ENCODE results near the gene LSM3.

Gene LSM3

GRCh38 chr3:14211621-14212020, 33.0 kb downstream of the LSM3 start:
- peak overlapping the region; percentile 69 to 84 for H2BK12ac ChIP-seq (ENCODE audit: low read length in 2 of 2)
- H3K23ac ChIP-seq (ENCODE audit: low read length in 2 of 2), result no peak overlapping the region
- H3K9ac ChIP-seq (ENCODE audit: low read length), result no peak overlapping the region
- peak overlapping the region; percentile 99 for H2BK5ac ChIP-seq (ENCODE audit: low read depth, low read length, poor library complexity, severe bottlenecking)
- no peak overlapping the region for H3K4me2 ChIP-seq (ENCODE audit: low read length, poor library complexity, severe bottlenecking)
- H3K79me1 ChIP-seq (replicated peaks; ENCODE audit: low read length, poor library complexity, severe bottlenecking), result no peaks in the 10 kb centered on the region
- WGBS, result 60% methylated on average over 3 of the region's 4 CpGs
- H3K9me3 ChIP-seq (ENCODE audit: control insufficient read depth, low read length), result no peaks in the 10 kb centered on the region
- no peak for DNase-seq
- H4K91ac ChIP-seq (ENCODE audit: low read length), result no peak overlapping the region
- H3K36me3 ChIP-seq (ENCODE audit: control insufficient read depth in 1 of 2, insufficient read depth in 2 of 2, low read depth in 1 of 2, low read length in 2 of 2), result no peaks in the 10 kb centered on the region
- peak overlapping the region; percentile 92 for H3K27ac ChIP-seq (ENCODE audit: low read length, poor library complexity, severe bottlenecking)
- no peak overlapping the region for H2AFZ ChIP-seq (ENCODE audit: low read depth, low read length)
- peak overlapping the region; percentile 59 for H4K8ac ChIP-seq (ENCODE audit: low read length)
- H3K18ac ChIP-seq (ENCODE audit: low read depth in 1 of 2, low read length in 2 of 2), result peak overlapping the region; percentile 29 to 89
- peak overlapping the region in 1 of 2 experiments; percentile 64 for H3K4ac ChIP-seq (ENCODE audit: low read depth in 1 of 2, low read length in 2 of 2)
- peak overlapping the region in 1 of 2 experiments; percentile 53 for H3K14ac ChIP-seq (ENCODE audit: low read length in 2 of 2)
- H3K27me3 ChIP-seq (ENCODE audit: control insufficient read depth in 1 of 2, insufficient read depth in 1 of 2, low read length in 2 of 2), result no peaks in the 10 kb centered on the region
- peak overlapping the region; percentile 27 for H2BK120ac ChIP-seq (ENCODE audit: low read depth, low read length)
- peak overlapping the region; percentile 66 for H2AK5ac ChIP-seq (ENCODE audit: low read length, severe bottlenecking)
- H2BK15ac ChIP-seq (ENCODE audit: low read depth, poor library complexity, severe bottlenecking), result no peak overlapping the region
- H3K4me3 ChIP-seq (ENCODE audit: insufficient read depth in 1 of 2, low read depth in 1 of 2, low read length in 2 of 2), result no peak overlapping the region
- peaks cover 15% of the 10 kb centered on the region for H3K4me1 ChIP-seq (ENCODE audit: control insufficient read depth, insufficient read depth, low read depth, low read length)

GRCh38 chr3:14212032-14212431, 33.4 kb downstream of the LSM3 start:
- Histone ChIP-seq H2BK120ac (ENCODE audit: low read depth, low read length) (no peak overlapping the region), H3K18ac (ENCODE audit: low read depth in 1 of 2, low read length in 2 of 2) (peak overlapping the region in 1 of 2 experiments; percentile 3), H2BK15ac (ENCODE audit: low read depth, poor library complexity, severe bottlenecking) (no peak overlapping the region), H3K27me3 (ENCODE audit: control insufficient read depth in 1 of 2, insufficient read depth in 1 of 2, low read length in 2 of 2) (no peaks in the 10 kb centered on the region), H3K4me1 (ENCODE audit: control insufficient read depth, insufficient read depth, low read depth, low read length) (peaks cover 15% of the 10 kb centered on the region), H2AFZ (ENCODE audit: low read depth, low read length) (no peak overlapping the region), H3K4ac (ENCODE audit: low read depth in 1 of 2, low read length in 2 of 2) (no peak overlapping the region), H4K8ac (ENCODE audit: low read length) (no peak overlapping the region), H3K27ac (ENCODE audit: low read length, poor library complexity, severe bottlenecking) (peak overlapping the region; percentile 92), H2BK5ac (ENCODE audit: low read depth, low read length, poor library complexity, severe bottlenecking) (peak overlapping the region; percentile 99), H3K9ac (ENCODE audit: low read length) (no peak overlapping the region), H3K23ac (ENCODE audit: low read length in 2 of 2) (no peak overlapping the region), H2AK5ac (ENCODE audit: low read length, severe bottlenecking) (peak overlapping the region; percentile 66), H3K14ac (ENCODE audit: low read length in 2 of 2) (no peak overlapping the region), H2BK12ac (ENCODE audit: low read length in 2 of 2) (peak overlapping the region; percentile 45 to 60), H4K91ac (ENCODE audit: low read length) (no peak overlapping the region), H3K36me3 (ENCODE audit: control insufficient read depth in 1 of 2, insufficient read depth in 2 of 2, low read depth in 1 of 2, low read length in 2 of 2) (no peaks in the 10 kb centered on the region), H3K4me2 (ENCODE audit: low read length, poor library complexity, severe bottlenecking) (no peak overlapping the region), H3K4me3 (ENCODE audit: insufficient read depth in 1 of 2, low read depth in 1 of 2, low read length in 2 of 2) (no peak overlapping the region), H3K79me1 (replicated peaks; ENCODE audit: low read length, poor library complexity, severe bottlenecking) (no peaks in the 10 kb centered on the region), H3K9me3 (ENCODE audit: control insufficient read depth, low read length) (no peaks in the 10 kb centered on the region)
- no peak for DNase-seq
- whole genome bisulfite sequencing, result 89% methylated on average over 2 of the region's 3 CpGs

- H3K36me3 ChIP-seq (ENCODE audit: control insufficient read depth in 1 of 2, insufficient read depth in 2 of 2, low read depth in 1 of 2, low read length in 2 of 2), result no peaks in the 10 kb centered on the region
- no peak overlapping the region for H3K23ac ChIP-seq (ENCODE audit: low read length in 2 of 2)
- no peak for DNase-seq
- H3K4me1 ChIP-seq (ENCODE audit: control insufficient read depth, insufficient read depth, low read depth, low read length), result peaks cover 15% of the 10 kb centered on the region
- peak overlapping the region; percentile 66 for H2AK5ac ChIP-seq (ENCODE audit: low read length, severe bottlenecking)
- peak overlapping the region in 1 of 2 experiments; percentile 18 for H3K14ac ChIP-seq (ENCODE audit: low read length in 2 of 2)
- no peak overlapping the region for H2AFZ ChIP-seq (ENCODE audit: low read depth, low read length)
- no peak overlapping the region for H3K18ac ChIP-seq (ENCODE audit: low read depth in 1 of 2, low read length in 2 of 2)
- H3K79me1 ChIP-seq (replicated peaks; ENCODE audit: low read length, poor library complexity, severe bottlenecking), result no peaks in the 10 kb centered on the region
- peak overlapping the region in 1 of 2 experiments; percentile 91 for H2BK12ac ChIP-seq (ENCODE audit: low read length in 2 of 2)
- no peak overlapping the region for H4K91ac ChIP-seq (ENCODE audit: low read length)
- over 99% methylated on average over 5 of the region's 7 CpGs for WGBS
- no peaks in the 10 kb centered on the region for H3K27me3 ChIP-seq (ENCODE audit: control insufficient read depth in 1 of 2, insufficient read depth in 1 of 2, low read length in 2 of 2)
- H3K9ac ChIP-seq (ENCODE audit: low read length), result no peak overlapping the region
- no peak overlapping the region for H3K4me3 ChIP-seq (ENCODE audit: insufficient read depth in 1 of 2, low read depth in 1 of 2, low read length in 2 of 2)
- H2BK120ac ChIP-seq (ENCODE audit: low read depth, low read length), result no peak overlapping the region
- no peak overlapping the region for H3K4me2 ChIP-seq (ENCODE audit: low read length, poor library complexity, severe bottlenecking)
- no peak overlapping the region for H4K8ac ChIP-seq (ENCODE audit: low read length)
- no peaks in the 10 kb centered on the region for H3K9me3 ChIP-seq (ENCODE audit: control insufficient read depth, low read length)
- H3K27ac ChIP-seq (ENCODE audit: low read length, poor library complexity, severe bottlenecking), result no peak overlapping the region
- H2BK15ac ChIP-seq (ENCODE audit: low read depth, poor library complexity, severe bottlenecking), result no peak overlapping the region
- no peak overlapping the region for H3K4ac ChIP-seq (ENCODE audit: low read depth in 1 of 2, low read length in 2 of 2)
- no peak overlapping the region for H2BK5ac ChIP-seq (ENCODE audit: low read depth, low read length, poor library complexity, severe bottlenecking)
Observed at GRCh38 chr3:14213066-14213774, 34.6 kb downstream of the LSM3 start.

DNA sequence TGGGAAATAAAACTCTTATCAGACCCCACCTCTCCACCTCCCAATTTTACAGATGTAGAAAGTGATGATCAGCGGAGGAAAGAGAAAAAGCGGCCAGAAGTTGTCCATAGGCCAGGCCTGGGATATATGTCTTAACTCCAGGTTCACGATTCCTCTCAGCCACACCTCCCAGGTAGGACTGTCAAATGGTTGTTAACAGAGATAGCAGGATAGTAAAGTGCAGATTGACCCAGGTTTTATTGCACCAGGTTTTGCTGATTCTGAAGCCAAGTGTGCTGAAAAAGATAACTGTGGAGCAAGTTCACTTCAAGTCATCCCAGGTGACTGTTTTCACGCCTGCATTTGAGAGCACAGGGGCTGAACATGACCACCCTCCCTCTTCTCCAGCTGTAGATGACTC, 36.1 kb downstream of the LSM3 start:
- no peak overlapping the region for H3K27ac ChIP-seq (ENCODE audit: low read length, poor library complexity, severe bottlenecking)
- 95% methylated on average over 3 of the region's 4 CpGs for WGBS
- peaks cover under 1% of the 10 kb centered on the region for H3K9me3 ChIP-seq (ENCODE audit: control insufficient read depth, low read length)

More for the DNA sequence above, 36.1 kb downstream of the LSM3 start:
- Histone ChIP-seq H4K91ac (ENCODE audit: low read length) (no peak overlapping the region), H2AFZ (ENCODE audit: low read depth, low read length) (no peak overlapping the region), H3K36me3 (ENCODE audit: control insufficient read depth in 1 of 2, insufficient read depth in 2 of 2, low read depth in 1 of 2, low read length in 2 of 2) (no peaks in the 10 kb centered on the region), H2BK15ac (ENCODE audit: low read depth, poor library complexity, severe bottlenecking) (no peak overlapping the region), H2BK5ac (ENCODE audit: low read depth, low read length, poor library complexity, severe bottlenecking) (no peak overlapping the region), H3K9ac (ENCODE audit: low read length) (no peak overlapping the region), H2AK5ac (ENCODE audit: low read length, severe bottlenecking) (peak overlapping the region; percentile 33), H3K4me3 (ENCODE audit: insufficient read depth in 1 of 2, low read depth in 1 of 2, low read length in 2 of 2) (no peak overlapping the region), H3K4me1 (ENCODE audit: control insufficient read depth, insufficient read depth, low read depth, low read length) (peaks cover 11% of the 10 kb centered on the region), H2BK12ac (ENCODE audit: low read length in 2 of 2) (no peak overlapping the region), H3K23ac (ENCODE audit: low read length in 2 of 2) (no peak overlapping the region), H2BK120ac (ENCODE audit: low read depth, low read length) (no peak overlapping the region), H3K4ac (ENCODE audit: low read depth in 1 of 2, low read length in 2 of 2) (no peak overlapping the region), H3K14ac (ENCODE audit: low read length in 2 of 2) (no peak overlapping the region), H3K79me1 (replicated peaks; ENCODE audit: low read length, poor library complexity, severe bottlenecking) (no peaks in the 10 kb centered on the region), H3K27me3 (ENCODE audit: control insufficient read depth in 1 of 2, insufficient read depth in 1 of 2, low read length in 2 of 2) (no peaks in the 10 kb centered on the region), H3K18ac (ENCODE audit: low read depth in 1 of 2, low read length in 2 of 2) (no peak overlapping the region), H4K8ac (ENCODE audit: low read length) (no peak overlapping the region), H3K4me2 (ENCODE audit: low read length, poor library complexity, severe bottlenecking) (no peak overlapping the region)
- DNase-seq, result no peak
